WTC11 (cell line): ENCODE measurements around the gene DPYSL4. TPM values are rescaled to one million over a fixed set of nuclear protein-coding genes. Genes with fewer than 3 reads are reported as not detected.

Experiments
- ATAC-seq: fragments of 200-7000 bp; cut with Tn5 transposase; 2 replicates; pipeline ENCODE4 v1.10.0; 2021; ENCODE audit warnings: mild to moderate bottlenecking, moderate library complexity
- CTCF ChIA-PET: fragments of 300-600 bp; sonication (Branson Sonifier 250); formaldehyde crosslinking; loops from one replicate; lab custom pipeline; 2021; ENCODE audit warnings: antibody characterized with exemption; lab: Charles Lee
- POLR2A ChIA-PET: fragments of 350-600 bp; sonication (Branson Sonifier 250); formaldehyde crosslinking; loops from one replicate; lab custom pipeline; 2021; ENCODE audit warnings: antibody characterized with exemption; lab: Charles Lee
- DNase-seq: peaks from one replicate; pipeline ENCODE4 v3.0.0; 2021; ENCODE audit warnings: low spot score
- H3K27ac Mint-ChIP-seq: 2 replicates; pipeline ENCODE4 v1.8.0; 2021; ENCODE audit warnings: mixed read lengths
- H3K27me3 Mint-ChIP-seq: 2 replicates; pipeline ENCODE4 v1.8.0; 2021; ENCODE audit warnings: low read depth, mild to moderate bottlenecking, moderate library complexity, mixed read lengths
- H3K36me3 Mint-ChIP-seq: 2 replicates; pipeline ENCODE4 v1.8.0; 2021; ENCODE audit warnings: mixed read lengths
- H3K4me1 Mint-ChIP-seq: 2 replicates; pipeline ENCODE4 v1.8.0; 2022; ENCODE audit warnings: mixed read lengths
- H3K4me3 Mint-ChIP-seq: 2 replicates; pipeline ENCODE4 v1.8.0; 2021; ENCODE audit warnings: mild to moderate bottlenecking, moderate library complexity, mixed read lengths
- H3K9me3 Mint-ChIP-seq: 2 replicates; pipeline ENCODE4 v1.8.0; 2021; ENCODE audit warnings: mixed read lengths
- ATF1 ChIP-seq: sonication (generic); formaldehyde crosslinking; IDR thresholded peaks from 2 replicates; pipeline ENCODE4 v1.8.1; 2023; ENCODE audit warnings: mild to moderate bottlenecking, moderate library complexity, missing genetic modification reagents
- ATF3 ChIP-seq: sonication (generic); formaldehyde crosslinking; conservative IDR thresholded peaks from 2 replicates; pipeline ENCODE4 v1.8.1; 2022; ENCODE audit warnings: mild to moderate bottlenecking, missing genetic modification reagents
- CREB1 ChIP-seq: sonication (generic); formaldehyde crosslinking; IDR thresholded peaks from 2 replicates; pipeline ENCODE4 v1.8.0; 2023; ENCODE audit warnings: mild to moderate bottlenecking, missing genetic modification reagents
- CREM ChIP-seq: sonication (generic); formaldehyde crosslinking; IDR thresholded peaks from 2 replicates; pipeline ENCODE4 v1.8.1; 2022; ENCODE audit warnings: mild to moderate bottlenecking, missing genetic modification reagents, moderate library complexity
- CTCF ChIP-seq: fragments of 200-600 bp; IDR thresholded peaks from 2 replicates; pipeline ENCODE4 v1.8.0; 2022; ENCODE audit warnings: antibody characterized with exemption
- E2F5 ChIP-seq: sonication (generic); formaldehyde crosslinking; IDR thresholded peaks from 2 replicates; pipeline ENCODE4 v1.8.1; 2022; ENCODE audit warnings: mild to moderate bottlenecking, moderate library complexity, missing genetic modification reagents
- ERG ChIP-seq: fragments of 250-450 bp; sonication (Bioruptor Pico); IDR thresholded peaks from 2 replicates; pipeline ENCODE4 v1.8.0; 2021; ENCODE audit warnings: mild to moderate bottlenecking
- FOXP1 ChIP-seq: sonication (generic); formaldehyde crosslinking; IDR thresholded peaks from 2 replicates; pipeline ENCODE4 v1.8.0; 2022; ENCODE audit warnings: missing genetic modification reagents, mild to moderate bottlenecking, moderate library complexity, borderline replicate concordance
- FOXP4 ChIP-seq: sonication (generic); formaldehyde crosslinking; IDR thresholded peaks from 2 replicates; pipeline ENCODE4 v1.8.0; 2022; ENCODE audit warnings: mild to moderate bottlenecking, missing genetic modification reagents
- HMGXB4 ChIP-seq: sonication (generic); formaldehyde crosslinking; IDR thresholded peaks from 2 replicates; pipeline ENCODE4 v1.8.1; 2023; ENCODE audit warnings: mild to moderate bottlenecking, moderate library complexity, missing genetic modification reagents
- JAZF1 ChIP-seq: fragments of 250-450 bp; sonication (Bioruptor Pico); IDR thresholded peaks from 2 replicates; pipeline ENCODE4 v1.9.0; 2021; ENCODE audit warnings: moderate library complexity, mild to moderate bottlenecking, inconsistent platforms
- NFATC4 ChIP-seq: fragments of 250-450 bp; sonication (Bioruptor Pico); IDR thresholded peaks from 2 replicates; pipeline ENCODE4 v1.9.0; 2021; ENCODE audit warnings: mild to moderate bottlenecking
- NFE2L1 ChIP-seq: sonication (generic); formaldehyde crosslinking; IDR thresholded peaks from 2 replicates; pipeline ENCODE4 v1.8.1; 2023; ENCODE audit warnings: missing genetic modification reagents
- NR1H2 ChIP-seq: sonication (generic); formaldehyde crosslinking; IDR thresholded peaks from 2 replicates; pipeline ENCODE4 v1.9.0; 2021; ENCODE audit warnings: mild to moderate bottlenecking, moderate library complexity, missing genetic modification reagents
- TCF7 ChIP-seq: sonication (generic); formaldehyde crosslinking; IDR thresholded peaks from 2 replicates; pipeline ENCODE4 v1.8.0; 2022; ENCODE audit warnings: mild to moderate bottlenecking, low read depth, missing genetic modification reagents, moderate library complexity
- ZNF232 ChIP-seq: sonication (generic); formaldehyde crosslinking; IDR thresholded peaks from 2 replicates; pipeline ENCODE4 v1.8.0; 2022; ENCODE audit warnings: mild to moderate bottlenecking, missing genetic modification reagents
- ZNF396 ChIP-seq: fragments of 250-450 bp; sonication (Bioruptor Pico); IDR thresholded peaks from 2 replicates; pipeline ENCODE4 v1.8.0; 2021; ENCODE audit warnings: mild to moderate bottlenecking, moderate library complexity, borderline replicate concordance
- ZNF512 ChIP-seq: sonication (generic); formaldehyde crosslinking; IDR thresholded peaks from 2 replicates; pipeline ENCODE4 v1.8.1; 2022; ENCODE audit warnings: missing genetic modification reagents, borderline replicate concordance
- ZNF671 ChIP-seq: fragments of 250-450 bp; sonication (Bioruptor Pico); IDR thresholded peaks from 2 replicates; pipeline ENCODE4 v1.8.0; 2021; ENCODE audit warnings: mild to moderate bottlenecking
- total RNA-seq: library from RNA; stranded (reverse); gene quantifications from 3 replicates; pipeline ENCODE4 v1.2.3, GENCODE V29; 2021

Gene DPYSL4
- total RNA-seq, 1 experiment from 2014 or later: 17.0 TPM

- H3K36me3 Mint-ChIP-seq: no peaks in the 10 kb centered on the region
- ATAC-seq (no peak), DNase-seq (no peak)
- H3K27ac Mint-ChIP-seq: no peak overlapping the region
- H3K4me3 Mint-ChIP-seq: no peak overlapping the region
- H3K27me3 Mint-ChIP-seq: no peaks in the 10 kb centered on the region
- CTCF ChIA-PET: no interaction called here
- TF ChIP-seq CREM (CRISPR knock-in tag) (no peak), CREB1 (CRISPR knock-in tag) (no peak), ZNF232 (CRISPR knock-in tag) (no peak), ATF1 (no peak), JAZF1 (CRISPR knock-in tag) (no peak), ZNF671 (no peak), HMGXB4 (CRISPR knock-in tag) (no peak), E2F5 (CRISPR knock-in tag) (no peak), FOXP4 (no peak), ZNF512 (no peak), NR1H2 (CRISPR knock-in tag) (no peak), NFATC4 (CRISPR knock-in tag) (no peak), ZNF396 (CRISPR knock-in tag) (no peak), TCF7 (no peak), FOXP1 (CRISPR knock-in tag) (no peak), ERG (no peak), CTCF (no peak), NFE2L1 (CRISPR knock-in tag) (no peak), ATF3 (no peak)
- TF ChIP-seq, all 79 proteins: peak for 0
- H3K4me1 Mint-ChIP-seq: no peaks in the 10 kb centered on the region
- no peaks in the 10 kb centered on the region for H3K9me3 Mint-ChIP-seq
- POLR2A ChIA-PET: no interaction called here
These were observed 13.1 kb downstream of the DPYSL4 start for GRCh38 chr10:132199854-132200311.
